ENCODE measurements around the gene UBAP1L.
"Not testable (repeated sequence)": the region's sequence is repeated elsewhere in the genome, so short reads cannot be mapped to it uniquely, and the experiment has no call there.

The UBAP1L gene

GRCh38 chr15:65050270-65050669 is 64.7 kb downstream of the UBAP1L start:
- no peaks in the 10 kb centered on the region for H3K4me1 ChIP-seq (ENCODE audit: insufficient read depth, poor library complexity, severe bottlenecking)
- H3K27ac ChIP-seq (ENCODE audit: poor library complexity, severe bottlenecking), result no peak overlapping the region
- H3K27me3 ChIP-seq (ENCODE audit: insufficient read depth, poor library complexity, severe bottlenecking), result no peaks in the 10 kb centered on the region
- TF ChIP-seq CTCF (IDR thresholded peaks at IDR 0.05; ENCODE audit: poor library complexity, severe bottlenecking), result no peak
- H3K36me3 ChIP-seq (ENCODE audit: low read depth), result no peaks in the 10 kb centered on the region
- DNase-seq (ENCODE audit: low spot score) (no peak), ATAC-seq (ENCODE audit: low read depth) (no peak)
- H3K4me3 ChIP-seq (ENCODE audit: severe bottlenecking), result no peak overlapping the region
- no peaks in the 10 kb centered on the region for H3K9me3 ChIP-seq (ENCODE audit: severe bottlenecking)

GRCh38 chr15:65049418-65049840 is 65.6 kb downstream of the UBAP1L start:
- Histone ChIP-seq H3K4me3 (ENCODE audit: severe bottlenecking) (peak overlapping the region; percentile 10), H3K27ac (ENCODE audit: poor library complexity, severe bottlenecking) (no peak overlapping the region), H3K4me1 (ENCODE audit: insufficient read depth, poor library complexity, severe bottlenecking) (no peaks in the 10 kb centered on the region)

GRCh38 chr15:65048241-65048640 is 66.8 kb downstream of the UBAP1L start:
- H3K4me1 ChIP-seq (ENCODE audit: insufficient read depth, poor library complexity, severe bottlenecking), result peaks cover 6% of the 10 kb centered on the region
- no peaks in the 10 kb centered on the region for H3K36me3 ChIP-seq (ENCODE audit: low read depth)
- no peaks in the 10 kb centered on the region for H3K9me3 ChIP-seq (ENCODE audit: severe bottlenecking)
- no peak for TF ChIP-seq CTCF (IDR thresholded peaks at IDR 0.05; ENCODE audit: poor library complexity, severe bottlenecking)
- DNase-seq (ENCODE audit: low spot score), result no peak
- no peak for ATAC-seq (ENCODE audit: low read depth)
- H3K4me3 ChIP-seq (ENCODE audit: severe bottlenecking), result no peak overlapping the region
- no peaks in the 10 kb centered on the region for H3K27me3 ChIP-seq (ENCODE audit: insufficient read depth, poor library complexity, severe bottlenecking)
- H3K27ac ChIP-seq (ENCODE audit: poor library complexity, severe bottlenecking), result no peak overlapping the region

More at GRCh38 chr15:65049418-65049840, 65.6 kb downstream of the UBAP1L start:
- H3K36me3 ChIP-seq (ENCODE audit: low read depth), result no peaks in the 10 kb centered on the region
- no peaks in the 10 kb centered on the region for H3K27me3 ChIP-seq (ENCODE audit: insufficient read depth, poor library complexity, severe bottlenecking)
- DNase-seq (ENCODE audit: low spot score) (peak; percentile 98), ATAC-seq (ENCODE audit: low read depth) (peak; percentile 99)
- no peak for TF ChIP-seq CTCF (IDR thresholded peaks at IDR 0.05; ENCODE audit: poor library complexity, severe bottlenecking)
- H3K9me3 ChIP-seq (ENCODE audit: severe bottlenecking), result no peaks in the 10 kb centered on the region

- TF ChIP-seq CTCF (IDR thresholded peaks at IDR 0.05; ENCODE audit: poor library complexity, severe bottlenecking), result no peak
- peaks cover 6% of the 10 kb centered on the region for H3K4me1 ChIP-seq (ENCODE audit: insufficient read depth, poor library complexity, severe bottlenecking)
- H3K4me3 ChIP-seq (ENCODE audit: severe bottlenecking), result no peak within 1 kb of the TSS
- H3K27me3 ChIP-seq (ENCODE audit: insufficient read depth, poor library complexity, severe bottlenecking), result no peaks in the 10 kb centered on the region
- ATAC-seq (ENCODE audit: low read depth), result no peak
- DNase-seq (ENCODE audit: low spot score), result peak; percentile 34
- H3K27ac ChIP-seq (ENCODE audit: poor library complexity, severe bottlenecking), result no peak within 1 kb of the TSS
- H3K9me3 ChIP-seq (ENCODE audit: severe bottlenecking), result no peaks in the 10 kb centered on the region
- no peaks in the 10 kb centered on the region for H3K36me3 ChIP-seq (ENCODE audit: low read depth)
Measured at GRCh38 chr15:65044724-65045481, 70.1 kb downstream of the UBAP1L start, which contains the start of gene SLC51B. Gene SLC51B (plus strand): TSS chr15:65045387. CDS start chr15:65050005, 4,618 bp downstream.

- ATAC-seq (ENCODE audit: low read depth) (peak; percentile 93), DNase-seq (ENCODE audit: low spot score) (peak; percentile 60)
- H3K36me3 ChIP-seq (ENCODE audit: low read depth); H3K9me3 ChIP-seq (ENCODE audit: severe bottlenecking); H3K27ac ChIP-seq (ENCODE audit: poor library complexity, severe bottlenecking); H3K4me3 ChIP-seq (ENCODE audit: severe bottlenecking); H3K4me1 ChIP-seq (ENCODE audit: insufficient read depth, poor library complexity, severe bottlenecking); H3K27me3 ChIP-seq (ENCODE audit: insufficient read depth, poor library complexity, severe bottlenecking): not testable (repeated sequence)
Measured at GRCh38 chr15:65044218-65044617, 70.8 kb downstream of the UBAP1L start.
